Mucosa of descending colon (tissue), 3 donors: ENCODE results near the gene AFP. TPM values are rescaled to one million over a fixed set of nuclear protein-coding genes. Genes with fewer than 3 reads are reported as not detected.

Source experiments
- ATAC-seq: fragments of 200-7000 bp; cut with Tn5 transposase; one replicate; pipeline ENCODE4 v1.9.1; 2020; ENCODE audit warnings: mild to moderate bottlenecking, moderate library complexity
- DNase-seq, 3 donors: peaks; one replicate each; pipeline ENCODE4 v3.0.0-alpha.2; 2020
- H3K36me3 ChIP-seq: fragments of 200-600 bp; one replicate; pipeline ENCODE4 v1.8.0; 2021; ENCODE audit warnings: low read depth, mild to moderate bottlenecking
- H3K4me1 ChIP-seq: fragments of 200-600 bp; one replicate; pipeline ENCODE4 v1.8.0; 2021; ENCODE audit warnings: low read depth, mild to moderate bottlenecking
- H3K4me3 ChIP-seq: fragments of 200-600 bp; one replicate; pipeline ENCODE4 v1.8.0; 2021; ENCODE audit warnings: mild to moderate bottlenecking
- H3K9me3 ChIP-seq: fragments of 200-600 bp; one replicate; pipeline ENCODE4 v1.8.0; 2021; ENCODE audit warnings: mild to moderate bottlenecking
- intact Hi-C, 2 donors: fragments of 100-400 bp; cut with DNase I in 1 of 2; cut with micrococcal nuclease in 1 of 2; formaldehyde crosslinking; loops; one replicate each; pipeline versions ENCODE4 v1.11.0 to v1.11.1; 2022; cut with DNase I, micrococcal nuclease
- total RNA-seq, 3 donors: library from RNA; stranded (reverse); fragmentation: NEBNext Ultra II Directional in 2 of 3; extraction: Animal tissue kit (Norgen Biotek cat#: 25700) in 2 of 3; gene quantifications; one replicate each; pipeline versions ENCODE4 v1.2.1 to v1.2.4, GENCODE V29; 2021 to 2023
- TF ChIP-seq, protein P1 (sequence below): fragments of 200-600 bp; IDR thresholded peaks from one replicate; pipeline ENCODE4 v1.8.0; 2022; ENCODE audit warnings: antibody characterized with exemption, mild to moderate bottlenecking
- donor health status: DM: no; HTN: no; CAD: no; lungs with moderate emphysema.
- donor health status: DM: no; HTN: no; CAD: no.
- donor health status: DM: no; HTN: yes; CAD: no.

The AFP gene
- total RNA-seq, 3 donors from 2014 or later, result not detected

DNA sequence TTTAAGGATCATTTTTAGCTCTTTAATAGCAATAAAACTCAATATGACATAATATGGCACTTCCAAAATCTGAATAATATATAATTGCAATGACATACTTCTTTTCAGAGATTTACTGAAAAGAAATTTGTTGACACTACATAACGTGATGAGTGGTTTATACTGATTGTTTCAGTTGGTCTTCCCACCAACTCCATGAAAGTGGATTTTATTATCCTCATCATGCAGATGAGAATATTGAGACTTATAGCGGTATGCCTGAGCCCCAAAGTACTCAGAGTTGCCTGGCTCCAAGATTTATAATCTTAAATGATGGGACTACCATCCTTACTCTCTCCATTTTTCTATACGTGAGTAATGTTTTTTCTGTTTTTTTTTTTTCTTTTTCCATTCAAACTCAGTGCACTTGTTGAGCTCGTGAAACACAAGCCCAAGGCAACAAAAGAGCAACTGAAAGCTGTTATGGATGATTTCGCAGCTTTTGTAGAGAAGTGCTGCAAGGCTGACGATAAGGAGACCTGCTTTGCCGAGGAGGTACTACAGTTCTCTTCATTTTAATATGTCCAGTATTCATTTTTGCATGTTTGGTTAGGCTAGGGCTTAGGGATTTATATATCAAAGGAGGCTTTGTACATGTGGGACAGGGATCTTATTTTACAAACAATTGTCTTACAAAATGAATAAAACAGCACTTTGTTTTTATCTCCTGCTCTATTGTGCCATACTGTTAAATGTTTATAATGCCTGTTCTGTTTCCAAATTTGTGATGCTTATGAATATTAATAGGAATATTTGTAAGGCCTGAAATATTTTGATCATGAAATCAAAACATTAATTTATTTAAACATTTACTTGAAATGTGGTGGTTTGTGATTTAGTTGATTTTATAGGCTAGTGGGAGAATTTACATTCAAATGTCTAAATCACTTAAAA lies 16.6 kb upstream of the AFP start:
- Histone ChIP-seq H3K4me1 (no peaks in the 10 kb centered on the region), H3K9me3 (no peaks in the 10 kb centered on the region), H3K4me3 (no peak overlapping the region), H3K36me3 (no peaks in the 10 kb centered on the region)
- intact Hi-C loops, result no loop called here
- DNase-seq (no peak), ATAC-seq (no peak)
- TF ChIP-seq, protein P1, sequence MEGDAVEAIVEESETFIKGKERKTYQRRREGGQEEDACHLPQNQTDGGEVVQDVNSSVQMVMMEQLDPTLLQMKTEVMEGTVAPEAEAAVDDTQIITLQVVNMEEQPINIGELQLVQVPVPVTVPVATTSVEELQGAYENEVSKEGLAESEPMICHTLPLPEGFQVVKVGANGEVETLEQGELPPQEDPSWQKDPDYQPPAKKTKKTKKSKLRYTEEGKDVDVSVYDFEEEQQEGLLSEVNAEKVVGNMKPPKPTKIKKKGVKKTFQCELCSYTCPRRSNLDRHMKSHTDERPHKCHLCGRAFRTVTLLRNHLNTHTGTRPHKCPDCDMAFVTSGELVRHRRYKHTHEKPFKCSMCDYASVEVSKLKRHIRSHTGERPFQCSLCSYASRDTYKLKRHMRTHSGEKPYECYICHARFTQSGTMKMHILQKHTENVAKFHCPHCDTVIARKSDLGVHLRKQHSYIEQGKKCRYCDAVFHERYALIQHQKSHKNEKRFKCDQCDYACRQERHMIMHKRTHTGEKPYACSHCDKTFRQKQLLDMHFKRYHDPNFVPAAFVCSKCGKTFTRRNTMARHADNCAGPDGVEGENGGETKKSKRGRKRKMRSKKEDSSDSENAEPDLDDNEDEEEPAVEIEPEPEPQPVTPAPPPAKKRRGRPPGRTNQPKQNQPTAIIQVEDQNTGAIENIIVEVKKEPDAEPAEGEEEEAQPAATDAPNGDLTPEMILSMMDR, result no peak

DNA sequence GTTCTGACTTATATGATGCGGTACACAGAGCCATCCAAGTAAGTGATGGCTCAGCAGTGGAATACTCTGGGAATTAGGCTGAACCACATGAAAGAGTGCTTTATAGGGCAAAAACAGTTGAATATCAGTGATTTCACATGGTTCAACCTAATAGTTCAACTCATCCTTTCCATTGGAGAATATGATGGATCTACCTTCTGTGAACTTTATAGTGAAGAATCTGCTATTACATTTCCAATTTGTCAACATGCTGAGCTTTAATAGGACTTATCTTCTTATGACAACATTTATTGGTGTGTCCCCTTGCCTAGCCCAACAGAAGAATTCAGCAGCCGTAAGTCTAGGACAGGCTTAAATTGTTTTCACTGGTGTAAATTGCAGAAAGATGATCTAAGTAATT lies 15.4 kb upstream of the AFP start:
- ATAC-seq, result no peak
- no peaks in the 10 kb centered on the region for H3K4me1 ChIP-seq
- H3K4me3 ChIP-seq, result no peak overlapping the region
- H3K36me3 ChIP-seq, result no peaks in the 10 kb centered on the region
- intact Hi-C loops, result no loop called here
- DNase-seq, result no peak
- no peaks in the 10 kb centered on the region for H3K9me3 ChIP-seq
- TF ChIP-seq, protein P1, result no peak

DNA sequence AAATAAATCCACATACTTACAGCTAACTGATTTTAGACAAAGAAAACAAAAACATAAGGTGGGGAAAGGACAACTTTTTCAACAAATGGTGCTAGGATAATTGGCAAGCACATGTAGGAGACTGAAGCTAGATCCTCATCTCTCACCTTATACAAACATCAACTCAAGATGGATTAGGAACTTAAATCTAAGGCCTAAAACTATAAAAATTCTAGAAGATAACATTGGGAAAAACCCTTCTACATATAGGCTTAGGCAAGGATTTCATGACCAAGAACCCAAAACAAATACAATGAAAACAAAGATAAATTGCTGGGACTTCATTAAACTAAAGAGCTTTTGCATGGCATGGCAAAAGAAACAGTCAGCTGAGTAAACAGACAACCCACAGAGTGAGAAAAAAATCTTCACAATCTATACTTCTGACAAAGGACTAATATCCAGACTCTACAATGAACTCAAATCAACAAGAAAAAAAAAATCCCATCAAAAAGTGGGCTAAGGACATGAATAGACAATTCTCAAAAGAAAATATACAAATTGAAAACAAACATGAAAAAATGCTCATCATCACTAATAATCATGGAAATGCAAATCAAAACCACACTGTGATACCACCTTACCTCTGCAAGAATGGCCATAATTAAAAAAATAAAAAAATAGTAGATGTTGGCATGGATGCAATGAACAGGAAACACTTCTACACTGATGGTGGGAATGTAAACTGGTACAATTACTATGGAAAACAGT lies 14.1 kb upstream of the AFP start:
- intact Hi-C loops, result no loop called here
- H3K36me3 ChIP-seq, result no peaks in the 10 kb centered on the region
- no peaks in the 10 kb centered on the region for H3K4me1 ChIP-seq
- no peak for ATAC-seq
- no peak overlapping the region for H3K4me3 ChIP-seq
- DNase-seq, result no peak
- no peaks in the 10 kb centered on the region for H3K9me3 ChIP-seq
- TF ChIP-seq, protein P1, result no peak

DNA sequence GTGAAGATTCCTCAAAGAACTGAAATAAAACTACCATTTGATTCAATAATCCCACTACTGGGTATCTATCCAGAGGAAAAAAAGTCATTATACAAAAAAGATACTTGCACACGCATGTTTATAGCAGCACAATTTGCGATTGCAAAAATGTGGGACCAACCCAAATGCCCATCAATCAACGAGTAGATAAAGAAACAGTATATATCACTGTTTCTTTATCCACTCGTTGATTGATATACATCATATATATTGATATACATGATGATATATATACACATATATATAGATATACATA lies 13.6 kb upstream of the AFP start:
- intact Hi-C loops, result no loop called here
- H3K4me3 ChIP-seq, result no peak overlapping the region
- no peak for DNase-seq
- no peaks in the 10 kb centered on the region for H3K9me3 ChIP-seq
- TF ChIP-seq, protein P1, result no peak
- no peaks in the 10 kb centered on the region for H3K4me1 ChIP-seq
- no peaks in the 10 kb centered on the region for H3K36me3 ChIP-seq
- no peak for ATAC-seq

DNA sequence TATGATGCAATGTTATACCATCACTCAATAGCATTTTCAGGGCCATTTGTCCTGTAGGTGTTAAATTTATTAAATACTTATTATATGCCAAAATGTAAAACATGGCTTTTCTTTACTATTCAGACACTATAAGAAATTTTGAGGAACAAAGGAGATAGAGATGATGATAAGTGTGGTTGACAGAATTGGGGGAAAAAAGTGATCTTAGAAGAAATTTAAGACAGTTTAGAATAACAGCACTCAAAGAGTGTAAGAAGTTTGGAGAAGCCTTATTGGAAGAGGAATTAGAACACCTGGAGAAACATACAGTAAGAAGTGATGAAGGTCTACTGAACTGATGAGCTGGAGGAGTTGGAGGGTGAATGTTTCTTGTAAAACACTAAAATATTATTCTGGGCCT lies 12.8 kb upstream of the AFP start:
- H3K4me1 ChIP-seq, result no peaks in the 10 kb centered on the region
- TF ChIP-seq, protein P1, result no peak
- no peaks in the 10 kb centered on the region for H3K9me3 ChIP-seq
- DNase-seq, result no peak
- no peaks in the 10 kb centered on the region for H3K36me3 ChIP-seq
- ATAC-seq, result no peak
- no peak overlapping the region for H3K4me3 ChIP-seq
- intact Hi-C loops, result no loop called here
